ENCODE data around the gene WDFY2. TPM values are rescaled to one million over a fixed set of nuclear protein-coding genes. Genes with fewer than 3 reads are reported as not detected.
A peak's percentile ranks its signal among the peaks of the same experiment; 100 is the strongest.

WDFY2 gene
- total RNA-seq, 1 donor from 2014 or later, result 11.1 TPM

DNA sequence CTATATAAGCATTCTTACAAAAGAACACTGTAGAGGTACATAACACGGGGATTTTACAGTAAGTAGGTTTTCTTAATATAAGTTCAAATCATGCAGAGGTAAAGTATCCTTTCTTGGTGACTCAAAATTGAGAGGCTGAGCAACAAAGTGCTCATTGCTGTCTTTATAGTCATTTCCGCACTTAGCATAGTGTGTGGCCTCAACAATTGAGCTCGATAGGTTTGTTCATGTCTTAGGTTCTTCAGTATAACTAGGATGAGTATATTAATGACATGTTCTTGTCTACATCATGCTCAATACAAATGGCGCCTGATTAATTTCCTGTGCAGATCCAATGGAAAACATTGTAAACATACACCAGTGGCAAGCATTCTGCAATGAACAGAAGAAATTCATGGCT, 1.4 kb downstream of the WDFY2 start:
- no peak for DNase-seq (ENCODE audit: low read depth)
- TF ChIP-seq, protein P1, sequence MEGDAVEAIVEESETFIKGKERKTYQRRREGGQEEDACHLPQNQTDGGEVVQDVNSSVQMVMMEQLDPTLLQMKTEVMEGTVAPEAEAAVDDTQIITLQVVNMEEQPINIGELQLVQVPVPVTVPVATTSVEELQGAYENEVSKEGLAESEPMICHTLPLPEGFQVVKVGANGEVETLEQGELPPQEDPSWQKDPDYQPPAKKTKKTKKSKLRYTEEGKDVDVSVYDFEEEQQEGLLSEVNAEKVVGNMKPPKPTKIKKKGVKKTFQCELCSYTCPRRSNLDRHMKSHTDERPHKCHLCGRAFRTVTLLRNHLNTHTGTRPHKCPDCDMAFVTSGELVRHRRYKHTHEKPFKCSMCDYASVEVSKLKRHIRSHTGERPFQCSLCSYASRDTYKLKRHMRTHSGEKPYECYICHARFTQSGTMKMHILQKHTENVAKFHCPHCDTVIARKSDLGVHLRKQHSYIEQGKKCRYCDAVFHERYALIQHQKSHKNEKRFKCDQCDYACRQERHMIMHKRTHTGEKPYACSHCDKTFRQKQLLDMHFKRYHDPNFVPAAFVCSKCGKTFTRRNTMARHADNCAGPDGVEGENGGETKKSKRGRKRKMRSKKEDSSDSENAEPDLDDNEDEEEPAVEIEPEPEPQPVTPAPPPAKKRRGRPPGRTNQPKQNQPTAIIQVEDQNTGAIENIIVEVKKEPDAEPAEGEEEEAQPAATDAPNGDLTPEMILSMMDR (IDR thresholded peaks at IDR 0.05; ENCODE audit: insufficient read depth, low read length, poor library complexity, severe bottlenecking), result no peak
- H3K4me3 ChIP-seq (ENCODE audit: low read depth, low read length), result peak overlapping the region; percentile 96
- H3K27me3 ChIP-seq (ENCODE audit: control insufficient read depth, insufficient read depth, low read length), result no peaks in the 10 kb centered on the region
- H3K36me3 ChIP-seq (ENCODE audit: control insufficient read depth, insufficient read depth, low read length), result no peaks in the 10 kb centered on the region

DNA sequence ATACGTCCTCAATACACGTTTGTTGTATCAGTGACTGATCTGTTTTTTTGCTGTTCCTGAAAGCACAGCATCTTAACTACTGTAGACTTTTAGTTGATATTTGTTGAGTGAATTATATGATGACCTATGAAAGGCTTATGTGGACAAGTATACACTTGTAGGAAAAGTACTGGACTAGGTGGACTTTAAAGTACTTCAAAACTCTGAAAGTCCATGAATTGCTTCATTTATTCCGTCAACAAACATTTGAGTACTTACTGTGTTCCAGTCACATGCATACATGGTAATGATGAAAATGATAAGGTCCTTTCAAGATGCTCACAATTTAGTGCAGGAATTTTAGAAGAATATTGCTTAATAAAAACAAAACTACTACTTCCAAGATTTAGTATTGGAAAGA, 3.1 kb downstream of the WDFY2 start:
- DNase-seq (ENCODE audit: low read depth), result no peak
- no peak overlapping the region for H3K4me3 ChIP-seq (ENCODE audit: low read depth, low read length)
- no peaks in the 10 kb centered on the region for H3K27me3 ChIP-seq (ENCODE audit: control insufficient read depth, insufficient read depth, low read length)
- no peaks in the 10 kb centered on the region for H3K36me3 ChIP-seq (ENCODE audit: control insufficient read depth, insufficient read depth, low read length)
- TF ChIP-seq, protein P1 (IDR thresholded peaks at IDR 0.05; ENCODE audit: insufficient read depth, low read length, poor library complexity, severe bottlenecking), result no peak

- TF ChIP-seq, protein P1 (IDR thresholded peaks at IDR 0.05; ENCODE audit: insufficient read depth, low read length, poor library complexity, severe bottlenecking), result no peak
- Histone ChIP-seq H3K27me3 (ENCODE audit: control insufficient read depth, insufficient read depth, low read length) (no peaks in the 10 kb centered on the region), H3K4me3 (ENCODE audit: low read depth, low read length) (no peak overlapping the region), H3K36me3 (ENCODE audit: control insufficient read depth, insufficient read depth, low read length) (no peaks in the 10 kb centered on the region)
- DNase-seq (ENCODE audit: low read depth), result no peak
These were observed 4.2 kb downstream of the WDFY2 start for GRCh38 chr13:51588406-51588949.

DNA sequence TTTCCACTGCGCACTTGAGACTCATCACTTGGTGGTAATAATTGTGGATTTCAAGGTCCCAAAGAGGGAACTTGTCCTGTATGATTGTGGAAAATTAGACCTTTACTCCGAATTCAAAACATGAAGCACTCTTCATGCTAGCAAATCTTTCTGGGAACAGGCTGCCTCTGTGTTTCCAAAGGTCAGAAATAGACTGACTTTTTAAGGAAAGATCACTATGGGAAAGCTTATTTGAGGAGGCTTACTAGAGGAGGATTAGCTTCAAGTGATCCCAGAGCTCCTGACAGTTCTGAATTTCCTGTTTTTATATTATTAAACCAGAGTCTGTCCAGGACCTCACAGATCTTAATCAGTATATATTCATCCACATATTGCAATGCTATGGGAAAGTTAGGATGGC, 5.5 kb downstream of the WDFY2 start:
- peaks cover 1% of the 10 kb centered on the region for H3K36me3 ChIP-seq (ENCODE audit: control insufficient read depth, insufficient read depth, low read length)
- H3K4me3 ChIP-seq (ENCODE audit: low read depth, low read length), result no peak overlapping the region
- TF ChIP-seq, protein P1 (IDR thresholded peaks at IDR 0.05; ENCODE audit: insufficient read depth, low read length, poor library complexity, severe bottlenecking), result no peak
- DNase-seq (ENCODE audit: low read depth), result no peak
- no peaks in the 10 kb centered on the region for H3K27me3 ChIP-seq (ENCODE audit: control insufficient read depth, insufficient read depth, low read length)

- TF ChIP-seq, protein P1 (IDR thresholded peaks at IDR 0.05; ENCODE audit: insufficient read depth, low read length, poor library complexity, severe bottlenecking), result no peak
- H3K4me3 ChIP-seq (ENCODE audit: low read depth, low read length), result no peak overlapping the region
- DNase-seq (ENCODE audit: low read depth), result no peak
These were observed 6.1 kb downstream of the WDFY2 start for GRCh38 chr13:51590231-51590970.

More at GRCh38 chr13:51590231-51590970, 6.1 kb downstream of the WDFY2 start:
- Histone ChIP-seq H3K36me3 (ENCODE audit: control insufficient read depth, insufficient read depth, low read length) (peaks cover 1% of the 10 kb centered on the region), H3K27me3 (ENCODE audit: control insufficient read depth, insufficient read depth, low read length) (no peaks in the 10 kb centered on the region)
